ENCODE results near the gene ST7L. TPM values are rescaled to one million over a fixed set of nuclear protein-coding genes. Genes with fewer than 3 reads are reported as not detected.
"Not testable (repeated sequence)": the region's sequence is repeated elsewhere in the genome, so short reads cannot be mapped to it uniquely, and the experiment has no call there.

Gene ST7L
- total RNA-seq, 2 experiments from 2014 or later: 11.2 to 15.4 TPM

DNA sequence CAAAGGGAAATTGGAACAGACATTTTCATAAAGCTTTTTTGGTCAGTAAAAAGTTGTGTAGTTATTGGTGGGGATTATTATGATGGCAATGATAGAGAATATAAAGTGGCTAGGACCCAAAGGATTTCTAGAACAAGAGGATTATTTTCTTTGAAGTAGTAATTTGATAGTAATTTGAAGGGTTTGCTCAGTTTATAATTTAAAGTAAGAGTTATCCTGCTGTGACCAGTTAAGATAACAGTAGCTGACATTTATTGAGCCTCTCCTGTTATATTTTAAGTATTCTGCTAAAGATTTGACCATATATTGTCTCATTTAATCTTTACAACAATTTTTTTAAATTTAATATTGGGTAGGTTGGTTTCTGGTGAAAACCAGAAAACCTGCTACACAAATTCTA, 15.4 kb upstream of the ST7L start:
- Mint-ChIP-seq H3K4me1 (ENCODE audit: low read depth) (peaks cover 77% of the 10 kb centered on the region), H3K27me3 (no peaks in the 10 kb centered on the region), H3K27ac (no peak overlapping the region), H3K36me3 (peaks cover 22% of the 10 kb centered on the region), H3K9me3 (no peaks in the 10 kb centered on the region), H3K4me3 (no peak overlapping the region)
- intact Hi-C loops (cut with micrococcal nuclease): no loop called here
- ChIA-PET CTCF (no interaction called here), POLR2A (no interaction called here)
- no peak for DNase-seq

DNA sequence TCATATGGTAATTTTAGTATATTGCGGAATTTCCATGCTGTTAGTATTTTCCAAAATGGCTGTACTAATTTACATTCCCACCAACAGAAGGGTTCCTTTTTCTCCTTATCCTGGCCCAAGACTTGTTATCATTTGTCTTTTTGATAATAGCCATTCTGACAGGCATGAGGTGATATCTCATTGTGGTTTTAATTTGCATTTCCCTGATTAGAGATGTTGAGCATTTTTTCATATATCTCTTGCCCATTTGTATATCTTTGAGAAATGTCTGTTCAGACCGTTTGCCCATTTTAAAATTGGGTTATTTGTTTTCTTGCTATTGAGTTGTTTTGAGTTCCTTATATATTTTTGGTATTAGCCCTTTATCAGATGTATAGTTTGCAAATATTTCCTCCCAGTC, 14.7 kb upstream of the ST7L start:
- DNase-seq: no peak
- Mint-ChIP-seq H3K4me3 (no peak overlapping the region), H3K27me3 (no peaks in the 10 kb centered on the region), H3K27ac (no peak overlapping the region), H3K4me1 (ENCODE audit: low read depth) (peaks cover 81% of the 10 kb centered on the region), H3K36me3 (peaks cover 29% of the 10 kb centered on the region), H3K9me3 (no peaks in the 10 kb centered on the region)
- intact Hi-C loops (cut with micrococcal nuclease): no loop called here
- POLR2A ChIA-PET: no interaction called here
- CTCF ChIA-PET: no interaction called here

DNA sequence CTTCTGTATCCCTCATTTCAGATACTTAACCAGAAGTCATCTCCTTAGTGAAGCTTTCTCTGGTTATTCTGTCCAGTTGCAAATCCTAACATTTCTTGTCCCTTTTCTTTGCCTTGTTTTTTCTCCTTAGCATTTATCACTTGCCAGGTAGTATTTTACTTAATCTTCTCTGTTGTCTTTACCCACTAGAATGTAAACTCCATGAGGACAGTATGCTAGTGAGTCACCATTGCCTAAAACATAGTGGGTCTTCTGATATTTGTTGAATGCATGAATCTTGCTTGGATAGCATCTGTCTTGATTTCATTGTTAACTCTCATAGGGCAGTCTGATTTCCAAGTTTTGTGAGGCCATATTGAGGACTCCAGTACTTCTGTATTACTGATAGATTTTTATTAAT, 10.3 kb upstream of the ST7L start:
- no peak for DNase-seq
- Mint-ChIP-seq H3K36me3 (peaks cover 58% of the 10 kb centered on the region), H3K4me3 (no peak overlapping the region), H3K27me3 (no peaks in the 10 kb centered on the region), H3K4me1 (ENCODE audit: low read depth) (peaks cover 86% of the 10 kb centered on the region), H3K9me3 (no peaks in the 10 kb centered on the region), H3K27ac (no peak overlapping the region)
- ChIA-PET POLR2A (no interaction called here), CTCF (no interaction called here)
- intact Hi-C loops (cut with micrococcal nuclease): no loop called here

DNA sequence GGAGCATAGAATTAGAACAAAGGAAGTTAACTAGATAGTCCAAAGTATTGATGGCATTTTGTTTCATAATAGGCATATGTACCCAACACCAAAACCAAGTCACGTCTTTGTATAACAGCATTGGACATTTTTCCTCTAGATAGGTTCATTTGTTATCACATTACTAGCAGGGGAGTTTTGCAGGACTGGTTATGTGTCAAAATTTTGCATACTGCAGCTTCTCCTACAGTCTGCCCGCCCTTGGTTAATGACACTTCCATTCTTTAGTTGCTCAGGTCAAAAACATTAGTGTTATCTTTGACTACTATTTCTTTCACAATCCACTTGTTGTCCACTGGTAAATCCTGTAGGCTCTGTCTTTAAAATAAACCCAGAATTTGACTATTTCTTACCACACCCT, 9.6 kb upstream of the ST7L start:
- Mint-ChIP-seq H3K9me3 (no peaks in the 10 kb centered on the region), H3K27ac (no peak overlapping the region), H3K4me1 (ENCODE audit: low read depth) (peaks cover 83% of the 10 kb centered on the region), H3K27me3 (no peaks in the 10 kb centered on the region), H3K4me3 (no peak overlapping the region), H3K36me3 (peaks cover 60% of the 10 kb centered on the region)
- intact Hi-C loops (cut with micrococcal nuclease): no loop called here
- CTCF ChIA-PET: no interaction called here
- POLR2A ChIA-PET: no interaction called here
- DNase-seq: no peak

DNA sequence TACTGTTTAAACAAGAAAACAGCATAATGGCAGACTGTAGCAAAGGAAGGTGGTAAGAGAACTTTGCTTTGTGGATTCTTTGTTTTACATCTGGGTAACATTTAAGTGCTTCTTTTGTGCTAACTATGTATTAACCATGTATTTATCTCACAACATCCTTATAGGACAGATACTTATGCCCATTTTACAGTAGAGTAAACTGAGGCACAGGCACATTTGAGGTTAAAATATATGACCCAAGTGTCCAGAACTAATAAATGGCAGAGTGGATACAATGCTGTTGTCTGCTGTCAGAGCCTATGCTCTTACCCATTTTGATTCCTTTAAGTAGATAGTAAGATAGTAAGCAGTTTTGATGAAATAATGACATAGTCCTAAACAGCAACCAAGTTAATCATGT, 7.9 kb upstream of the ST7L start:
- intact Hi-C loops (cut with micrococcal nuclease): no loop called here
- CTCF ChIA-PET: no interaction called here
- DNase-seq: no peak
- POLR2A ChIA-PET: no interaction called here
- peak overlapping the region; percentile 47 for H3K27ac Mint-ChIP-seq
- peaks cover 59% of the 10 kb centered on the region for H3K36me3 Mint-ChIP-seq
- H3K4me1 Mint-ChIP-seq (ENCODE audit: low read depth): peaks cover 80% of the 10 kb centered on the region
- no peaks in the 10 kb centered on the region for H3K9me3 Mint-ChIP-seq
- no peak overlapping the region for H3K4me3 Mint-ChIP-seq
- H3K27me3 Mint-ChIP-seq: no peaks in the 10 kb centered on the region

DNA sequence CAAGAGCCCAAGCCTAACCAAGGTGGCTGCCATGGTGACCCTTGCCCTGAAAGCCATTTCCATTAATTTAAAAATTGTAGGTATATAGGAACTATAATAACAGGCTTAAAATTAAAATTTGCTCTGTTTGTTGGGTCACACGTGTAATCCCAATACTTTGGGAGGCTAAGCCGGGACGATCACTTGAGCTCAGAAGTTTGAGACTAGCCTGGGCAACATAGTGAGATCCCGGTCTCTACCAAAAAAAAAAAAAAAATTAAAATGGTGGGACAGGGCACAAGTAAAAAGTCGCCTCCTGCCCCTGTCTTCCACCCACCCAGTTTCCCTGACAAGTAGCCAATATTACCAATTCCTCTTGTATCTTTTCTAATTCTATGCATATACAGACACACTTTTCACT, 7.3 kb upstream of the ST7L start:
- Mint-ChIP-seq H3K27ac (peak overlapping the region; percentile 47), H3K27me3 (no peaks in the 10 kb centered on the region), H3K4me3 (no peak overlapping the region), H3K4me1 (ENCODE audit: low read depth) (peaks cover 74% of the 10 kb centered on the region), H3K9me3 (no peaks in the 10 kb centered on the region), H3K36me3 (peaks cover 57% of the 10 kb centered on the region)
- intact Hi-C loops (cut with micrococcal nuclease): no loop called here
- DNase-seq: no peak
- POLR2A ChIA-PET: interaction anchor here (1.2 kb wide), 1 partner anchor 9 kb away, joined by 3 read pairs; no protein-coding TSS in a partner anchor
- CTCF ChIA-PET: interaction anchor here (1.0 kb wide), 1 partner anchor 12 kb away, joined by 3 read pairs; no protein-coding TSS in a partner anchor

DNA sequence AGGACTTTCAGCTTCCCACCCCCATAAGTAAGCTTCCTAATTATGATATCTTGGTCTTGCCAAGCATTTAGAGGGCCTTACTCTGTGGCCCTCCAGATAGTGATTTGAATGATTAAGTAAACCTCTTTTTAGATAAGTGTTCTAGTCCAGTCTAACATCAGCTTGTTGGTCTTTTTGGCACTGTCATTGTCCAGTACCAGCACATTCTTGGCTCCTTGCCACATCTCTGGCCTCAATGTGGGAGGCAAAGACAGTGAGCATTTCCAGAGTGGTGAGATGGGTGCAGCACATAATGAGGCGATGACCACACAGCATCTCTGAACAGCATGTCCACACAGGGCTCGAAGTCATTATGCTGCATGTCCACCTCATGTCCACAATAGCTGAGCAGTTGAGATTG, 6.8 kb upstream of the ST7L start:
- no peak for DNase-seq
- H3K27ac Mint-ChIP-seq: no peak overlapping the region
- ChIA-PET CTCF (interaction anchor here (1.0 kb wide), 1 partner anchor 12 kb away, joined by 3 read pairs; no protein-coding TSS in a partner anchor), POLR2A (interaction anchor here (1.2 kb wide), 1 partner anchor 10 kb away, joined by 3 read pairs; no protein-coding TSS in a partner anchor)
- intact Hi-C loops (cut with micrococcal nuclease): no loop called here
- no peak overlapping the region for H3K4me3 Mint-ChIP-seq
- peaks cover 70% of the 10 kb centered on the region for H3K4me1 Mint-ChIP-seq (ENCODE audit: low read depth)
- H3K9me3 Mint-ChIP-seq: no peaks in the 10 kb centered on the region
- no peaks in the 10 kb centered on the region for H3K27me3 Mint-ChIP-seq
- H3K36me3 Mint-ChIP-seq: peaks cover 56% of the 10 kb centered on the region

DNA sequence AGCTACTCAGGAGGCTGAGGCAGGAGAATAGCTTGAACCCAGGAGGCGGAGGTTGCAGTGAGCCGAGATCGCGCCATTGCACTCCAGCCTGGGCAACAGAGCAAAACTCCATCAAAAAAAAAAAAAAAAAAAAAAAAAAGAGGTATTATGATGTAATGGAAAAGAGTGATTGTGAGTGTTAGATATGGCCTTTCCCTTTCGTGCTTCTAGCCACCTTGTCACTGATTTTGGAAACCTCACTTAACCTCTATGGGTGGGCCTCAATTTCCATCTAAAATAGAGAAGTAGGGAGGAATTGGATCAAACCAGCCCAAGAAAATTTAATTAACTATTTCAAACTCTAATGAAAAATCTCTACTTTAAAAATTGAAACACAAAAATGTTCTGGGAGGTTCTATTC, 5.6 kb upstream of the ST7L start:
- H3K27ac Mint-ChIP-seq: peak overlapping the region; percentile 64
- POLR2A ChIA-PET; DNase-seq; H3K4me3 Mint-ChIP-seq; H3K9me3 Mint-ChIP-seq; intact Hi-C loops (cut with micrococcal nuclease); H3K27me3 Mint-ChIP-seq: not testable (repeated sequence)
- H3K4me1 Mint-ChIP-seq (ENCODE audit: low read depth): peaks cover 63% of the 10 kb centered on the region
- peaks cover 60% of the 10 kb centered on the region for H3K36me3 Mint-ChIP-seq
- CTCF ChIA-PET: interaction anchor here (0.5 kb wide), 1 partner anchor 973 kb away, joined by 5 read pairs; no protein-coding TSS in a partner anchor

DNA sequence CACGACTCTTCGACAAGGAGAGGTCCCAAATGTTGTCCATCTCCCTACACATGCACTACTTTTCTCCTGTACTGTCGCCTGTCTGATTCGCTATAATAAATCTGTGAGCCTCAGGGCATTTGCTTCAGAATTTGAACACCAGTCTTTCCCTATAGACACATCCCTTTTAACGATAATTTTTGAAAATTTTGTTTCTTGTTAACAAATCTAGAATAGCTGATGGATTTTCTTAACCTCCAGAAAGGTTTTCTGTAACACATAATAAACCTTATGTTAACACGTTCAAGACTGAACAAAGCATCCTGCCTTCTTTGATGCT, 1.4 kb upstream of the ST7L start:
- CTCF ChIA-PET: interaction anchor here (3.1 kb wide), 1 partner anchor 95 kb away, joined by 11 read pairs; the partner anchor contains the start of gene PPM1J
- H3K27ac Mint-ChIP-seq: peak overlapping the region; percentile 100
- peaks cover 35% of the 10 kb centered on the region for H3K4me1 Mint-ChIP-seq (ENCODE audit: low read depth)
- H3K4me3 Mint-ChIP-seq: peak overlapping the region; percentile 96
- peaks cover 32% of the 10 kb centered on the region for H3K36me3 Mint-ChIP-seq
- no peak for DNase-seq
- intact Hi-C loops (cut with micrococcal nuclease): no loop called here
- H3K27me3 Mint-ChIP-seq: no peaks in the 10 kb centered on the region
- no peaks in the 10 kb centered on the region for H3K9me3 Mint-ChIP-seq
- POLR2A ChIA-PET: no interaction called here

DNA sequence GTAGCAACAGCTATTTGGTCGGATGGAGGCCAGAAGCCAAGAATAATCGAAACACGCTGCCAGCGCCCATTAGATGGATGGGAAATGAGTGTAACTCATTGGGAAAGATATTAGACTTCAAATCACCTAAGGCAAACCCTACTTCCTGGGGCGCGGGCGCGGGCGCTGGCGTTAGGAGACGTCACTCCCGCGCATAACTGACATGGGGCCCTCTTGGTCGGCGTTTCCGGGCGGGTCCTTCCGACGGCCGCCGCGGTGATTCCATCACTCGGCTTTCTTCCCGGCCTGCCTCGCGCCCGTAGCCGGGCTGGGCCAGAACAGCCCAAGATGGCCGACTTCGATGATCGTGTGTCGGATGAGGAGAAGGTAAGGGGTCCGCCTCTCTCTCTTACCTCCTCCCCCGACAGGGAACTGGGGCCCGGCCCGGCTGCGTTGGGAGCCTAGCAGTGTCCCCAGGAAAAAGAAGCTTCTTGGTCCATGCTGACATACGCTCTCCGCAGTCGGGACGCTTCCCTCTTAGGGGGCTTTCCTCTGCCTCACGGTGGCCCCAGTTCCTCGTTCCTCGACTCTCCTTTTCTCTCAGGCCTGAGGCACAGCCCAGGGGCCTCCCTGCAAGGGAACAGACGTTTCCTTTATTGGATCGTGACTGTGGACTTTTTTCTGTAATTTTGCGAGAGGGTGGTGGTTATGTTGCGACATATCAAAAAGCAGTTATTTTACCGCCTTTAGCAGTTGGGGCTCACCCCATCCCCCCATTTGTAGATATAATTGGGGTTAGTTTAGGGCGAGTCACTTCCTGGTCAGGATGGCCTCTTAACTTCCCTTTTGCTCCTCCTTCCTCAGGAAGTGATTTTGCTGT, 806 bp upstream of the ST7L start, which contains the start of gene CAPZA1:
TSS of gene CAPZA1 (plus strand) at position 315 of the 859 bp plus-strand sequence. CDS start at position 328, 13 bp downstream.
- ChIA-PET CTCF (interaction anchor here (0.6 to 3.1 kb wide), 4 partner anchors 17 to 154 kb away, joined by 3 to 12 read pairs (median 7); partner anchors contain the start of gene PPM1J), POLR2A (interaction anchor here (1.0 to 3.4 kb wide), 4 partner anchors 55 to 96 kb away, joined by 4 to 24 read pairs (median 6); partner anchors contain the start of genes MOV10 and PPM1J)
- no peaks in the 10 kb centered on the region for H3K9me3 Mint-ChIP-seq
- peak within 1 kb of the TSS; percentile 100 for H3K27ac Mint-ChIP-seq
- intact Hi-C loops (cut with micrococcal nuclease): loop anchor here (1.0 to 2.0 kb wide), 3 partner anchors 17 to 338 kb away; no protein-coding TSS in a partner anchor
- peak within 1 kb of the TSS; percentile 96 for H3K4me3 Mint-ChIP-seq
- H3K4me1 Mint-ChIP-seq (ENCODE audit: low read depth): peaks cover 29% of the 10 kb centered on the region
- DNase-seq: peak; percentile 95
- peaks cover 27% of the 10 kb centered on the region for H3K36me3 Mint-ChIP-seq
- no peaks in the 10 kb centered on the region for H3K27me3 Mint-ChIP-seq

DNA sequence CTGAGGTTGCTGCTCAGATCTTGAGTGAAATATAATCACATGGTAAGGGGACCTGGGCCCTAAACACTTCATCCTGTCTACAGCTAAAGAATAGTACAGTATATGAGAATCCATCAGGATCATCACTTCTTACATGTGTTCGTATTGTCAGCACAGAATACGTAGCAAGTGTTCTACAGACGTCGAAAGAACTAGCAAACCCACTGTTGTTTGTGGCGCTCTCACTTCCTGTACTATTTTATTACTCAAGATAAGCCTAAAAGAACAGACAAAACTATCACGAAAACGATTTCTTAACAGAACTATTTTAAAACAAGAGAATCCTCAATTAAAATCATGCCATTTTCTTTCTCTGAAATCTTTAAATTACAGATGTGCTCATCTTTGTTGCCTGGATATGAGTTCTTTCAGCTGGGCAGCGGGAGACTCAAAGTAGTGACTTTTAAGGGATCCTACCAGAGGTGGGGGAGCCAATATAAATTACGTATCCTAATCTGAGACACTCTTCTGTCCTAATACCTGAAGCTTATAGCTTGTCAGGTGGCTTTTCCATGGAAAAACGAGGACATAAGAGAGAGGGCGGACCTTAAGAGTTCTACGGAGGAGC, 724 bp downstream of the ST7L start:
- Mint-ChIP-seq H3K27me3 (no peaks in the 10 kb centered on the region), H3K9me3 (no peaks in the 10 kb centered on the region), H3K27ac (peak overlapping the region; percentile 100), H3K36me3 (peaks cover 22% of the 10 kb centered on the region), H3K4me3 (peak overlapping the region; percentile 96), H3K4me1 (ENCODE audit: low read depth) (peaks cover 23% of the 10 kb centered on the region)
- CTCF ChIA-PET: interaction anchor here (1.2 to 3.1 kb wide), 8 partner anchors 37 to 227 kb away, joined by 3 to 12 read pairs (median 8); partner anchors contain the start of genes MOV10 and PPM1J
- POLR2A ChIA-PET: interaction anchor here (0.7 to 3.4 kb wide), 13 partner anchors 12 to 1312 kb away, joined by 3 to 24 read pairs (median 4); partner anchors contain the start of genes MOV10, PPM1J and SLC16A1
- peak; percentile 28 for DNase-seq
- intact Hi-C loops (cut with micrococcal nuclease): loop anchor here (1.0 to 2.0 kb wide), 4 partner anchors 12 to 222 kb away; partner anchors contain the start of gene CTTNBP2NL

DNA sequence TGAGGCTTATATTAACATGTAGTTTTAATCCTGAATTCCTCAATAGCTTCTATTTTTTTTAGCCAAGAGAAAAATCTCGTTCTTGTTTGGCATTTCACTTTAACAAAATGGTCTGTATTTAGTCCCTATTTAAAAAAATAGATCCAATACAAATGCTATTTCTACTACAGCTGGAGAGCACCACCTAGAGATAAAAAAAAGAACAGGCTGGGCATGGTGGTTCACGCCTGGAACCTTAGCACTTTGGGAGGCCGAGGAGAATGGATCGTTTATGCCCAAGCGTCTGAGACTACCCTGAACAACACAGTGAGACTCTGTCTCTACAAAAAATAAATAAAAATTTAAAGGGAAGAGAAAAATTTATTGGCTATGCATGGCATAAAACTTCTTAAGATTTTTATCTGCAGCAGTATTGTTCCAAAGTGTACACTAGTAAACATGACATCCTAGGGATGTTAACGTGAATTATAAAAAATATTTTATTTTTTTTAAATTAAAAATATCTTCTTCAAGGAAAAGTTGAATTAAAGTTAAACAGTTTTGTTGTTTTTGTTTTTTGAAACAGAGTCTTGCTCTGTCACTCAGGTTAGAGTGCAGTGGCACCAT, 4.4 kb downstream of the ST7L start:
- Mint-ChIP-seq H3K36me3 (peaks cover 24% of the 10 kb centered on the region), H3K4me1 (ENCODE audit: low read depth) (peaks cover 16% of the 10 kb centered on the region), H3K4me3 (no peak overlapping the region), H3K27me3 (no peaks in the 10 kb centered on the region), H3K9me3 (no peaks in the 10 kb centered on the region), H3K27ac (no peak overlapping the region)
- ChIA-PET CTCF (interaction anchor here (0.6 to 4.2 kb wide), 13 partner anchors 11 to 256 kb away, joined by 3 to 36 read pairs (median 3); no protein-coding TSS in a partner anchor), POLR2A (no interaction called here)
- peak; percentile 27 for DNase-seq
- intact Hi-C loops (cut with micrococcal nuclease): loop anchor here (1.0 kb wide), 2 partner anchors 112 to 224 kb away; no protein-coding TSS in a partner anchor

Measured in activated CD4-positive, alpha-beta memory T cell treated with anti-CD3 and anti-CD28 coated beads for 36 hours (primary cell).